Gastroesophageal sphincter (tissue), 3 donors: Measurements from ENCODE around the gene FRMD1.

Experiments
- CTCF ChIP-seq, 4 experiments: fragments of 200-600 bp in 2 of 4; fragments of 450-650 bp in 2 of 4; sonication (generic) in 1 of 4; IDR thresholded peaks; one replicate each; pipeline ENCODE4 v1.5.1; 2017 to 2019; ENCODE audit warnings: antibody characterized with exemption in 4 of 4, mild to moderate bottlenecking in 2 of 4, moderate library complexity in 2 of 4
- EP300 ChIP-seq: sonication (generic); formaldehyde crosslinking; IDR thresholded peaks from one replicate; pipeline ENCODE4 v1.6.1; 2017; ENCODE audit warnings: antibody characterized with exemption, mild to moderate bottlenecking
- POLR2A ChIP-seq, 2 donors: fragments of 450-650 bp; IDR thresholded peaks; one replicate each; pipeline ENCODE4 v1.6.1; 2017; ENCODE audit warnings: antibody characterized with exemption in 2 of 2, mild to moderate bottlenecking in 2 of 2, moderate library complexity in 1 of 2
- POLR2AphosphoS5 ChIP-seq: sonication (generic); formaldehyde crosslinking; IDR thresholded peaks from one replicate; pipeline ENCODE4 v1.6.1; 2017; ENCODE audit warnings: antibody characterized with exemption

- TF ChIP-seq CTCF (IDR thresholded peaks at IDR 0.05) (no peak), POLR2AphosphoS5 (no peak), POLR2A (IDR thresholded peaks at IDR 0.05) (no peak), EP300 (no peak)
These were observed 7.4 kb downstream of the FRMD1 start for GRCh38 chr6:168071620-168072019.
